Astrocyte of the hippocampus (primary cell): ENCODE data around the gene TUBA3D.
"Not testable (repeated sequence)": the region's sequence is repeated elsewhere in the genome, so short reads cannot be mapped to it uniquely, and the experiment has no call there.

Experiments
- DNase-seq: peaks from one replicate; pipeline ENCODE4 v3.0.0; 2011; ENCODE audit warnings: low read depth, low spot score

TUBA3D gene

DNA sequence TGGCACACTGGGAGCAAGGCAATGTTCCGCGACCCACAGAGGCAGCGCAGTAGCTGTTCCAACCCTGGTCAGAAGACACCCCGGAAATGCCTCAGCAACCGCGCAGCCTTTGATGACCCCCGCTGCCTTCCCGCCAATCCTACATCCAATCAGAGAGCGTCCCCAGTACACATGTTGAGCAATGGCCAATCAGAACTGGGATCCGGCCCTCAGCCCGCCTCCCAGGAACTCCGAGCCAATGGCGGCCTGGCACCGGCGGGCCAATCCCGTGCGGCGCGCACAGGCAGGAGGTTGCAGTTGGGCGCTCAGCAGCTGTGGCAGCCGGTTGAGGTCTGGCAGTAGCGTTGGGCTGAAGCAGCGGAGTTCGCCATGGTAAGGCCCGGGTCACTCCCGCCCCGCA, at the start of gene TUBA3D:
Gene TUBA3D (plus strand): TSS at position 289 of the 400 bp plus-strand sequence. CDS start 81 bp downstream, at position 370.
- no peak for DNase-seq

DNA sequence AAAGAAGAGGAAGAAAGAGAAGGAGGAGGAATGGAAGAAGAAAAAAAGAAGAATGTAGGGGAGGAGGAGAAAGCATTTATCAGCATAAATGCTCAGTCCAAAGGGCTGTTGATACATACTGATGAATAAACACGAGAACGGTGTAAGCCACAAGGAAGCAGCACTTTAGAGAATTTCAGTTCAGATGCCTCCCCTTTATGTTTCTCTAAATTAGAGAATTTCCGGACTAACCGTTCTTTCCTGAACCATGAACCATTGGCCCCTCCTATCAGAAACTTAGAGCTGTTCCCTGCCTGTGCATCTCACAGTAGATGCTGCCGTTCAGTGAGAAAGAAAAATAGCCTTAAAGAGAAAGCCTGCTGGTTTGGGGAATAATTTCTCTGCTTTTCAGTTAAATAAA, 49.2 kb upstream of the TUBA3D start:
- no peak for DNase-seq

DNA sequence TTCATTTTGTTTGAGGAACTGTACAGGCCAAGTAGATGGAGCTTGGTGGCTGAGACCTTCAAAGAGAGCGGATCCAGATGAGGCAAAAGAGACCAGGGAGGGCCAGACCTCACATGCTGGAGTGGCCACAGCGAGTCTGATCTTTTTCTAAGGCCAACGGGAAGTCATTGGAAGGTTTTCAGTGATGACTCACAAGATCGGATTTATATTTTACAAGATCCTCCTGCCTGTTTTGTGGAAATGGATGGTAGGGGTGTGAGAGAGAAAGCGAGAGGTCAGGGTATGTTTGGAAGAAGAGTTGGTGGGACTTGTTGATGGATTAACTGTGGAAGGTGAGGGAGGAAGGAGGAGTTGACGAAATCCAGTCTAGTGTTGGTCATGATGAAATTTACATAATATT, 44.6 kb upstream of the TUBA3D start:
- DNase-seq = peak; percentile 38

GRCh38 chr2:131440742-131441468, 35.0 kb upstream of the TUBA3D start:
- peak; percentile 29 for DNase-seq

DNA sequence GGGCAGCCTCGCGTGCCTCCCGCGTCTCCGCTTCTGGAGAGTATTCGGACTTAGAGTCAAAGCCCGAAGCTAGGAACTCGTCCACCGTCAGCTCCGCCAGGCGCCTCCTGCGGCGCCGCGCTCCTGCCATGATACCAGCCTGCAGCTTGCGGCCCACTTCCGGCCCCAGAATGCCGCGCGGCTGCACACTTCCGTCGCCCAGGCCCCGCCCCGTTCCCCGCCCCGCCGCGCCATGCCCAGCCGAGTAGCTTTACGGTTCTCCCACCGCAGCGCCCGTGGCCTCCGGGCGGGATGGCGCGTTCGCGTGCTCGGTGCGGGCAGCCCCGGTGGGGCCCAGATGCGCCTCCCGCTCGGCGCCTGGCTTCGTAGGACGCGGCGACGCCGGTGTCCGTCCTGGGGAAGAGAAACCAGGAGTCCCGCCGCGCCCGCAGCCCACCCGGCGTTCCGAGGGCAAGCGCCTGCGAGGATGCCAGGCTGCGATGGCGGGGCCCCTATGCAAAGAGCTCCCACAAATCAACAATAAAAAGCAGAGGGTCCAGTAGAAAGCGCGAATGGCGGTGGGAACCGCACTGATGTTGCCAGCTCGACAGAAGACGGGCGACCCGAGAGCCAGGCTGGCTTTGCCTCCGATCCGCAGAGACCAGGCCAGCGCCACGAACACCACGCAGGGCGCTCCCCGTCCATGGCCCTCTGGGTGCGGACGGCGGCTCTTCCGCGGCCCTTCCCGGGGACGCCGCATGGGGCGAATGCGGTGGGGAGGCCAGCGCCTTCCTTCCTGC, 31.0 kb upstream of the TUBA3D start:
- DNase-seq = not testable (repeated sequence)

- not testable (repeated sequence) for DNase-seq
These were observed 30.5 kb upstream of the TUBA3D start for GRCh38 chr2:131445515-131445797.

DNA sequence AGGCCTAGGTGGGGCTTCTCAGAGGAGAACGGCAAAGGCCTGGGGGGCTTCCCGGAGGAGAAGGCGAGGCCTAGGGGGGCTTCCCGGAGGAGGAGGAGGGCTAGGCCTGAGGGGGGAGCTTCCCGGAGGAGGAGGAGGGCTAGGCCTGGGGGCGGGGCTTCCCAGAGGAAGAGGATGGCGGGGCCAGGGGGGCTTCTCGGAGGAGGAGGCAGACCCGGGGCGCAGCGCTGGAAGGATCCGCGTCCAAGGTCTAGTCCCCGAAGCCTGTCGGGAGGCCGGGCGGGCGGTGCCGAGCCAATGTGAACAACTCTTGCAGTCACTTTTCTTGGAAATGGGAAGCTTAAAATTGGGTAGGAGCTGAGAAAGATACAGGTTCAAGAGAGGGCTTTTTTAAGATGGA, 30.0 kb upstream of the TUBA3D start:
- DNase-seq = no peak

- DNase-seq = not testable (repeated sequence)
These were observed 27.9 kb upstream of the TUBA3D start for GRCh38 chr2:131447981-131448380.

DNA sequence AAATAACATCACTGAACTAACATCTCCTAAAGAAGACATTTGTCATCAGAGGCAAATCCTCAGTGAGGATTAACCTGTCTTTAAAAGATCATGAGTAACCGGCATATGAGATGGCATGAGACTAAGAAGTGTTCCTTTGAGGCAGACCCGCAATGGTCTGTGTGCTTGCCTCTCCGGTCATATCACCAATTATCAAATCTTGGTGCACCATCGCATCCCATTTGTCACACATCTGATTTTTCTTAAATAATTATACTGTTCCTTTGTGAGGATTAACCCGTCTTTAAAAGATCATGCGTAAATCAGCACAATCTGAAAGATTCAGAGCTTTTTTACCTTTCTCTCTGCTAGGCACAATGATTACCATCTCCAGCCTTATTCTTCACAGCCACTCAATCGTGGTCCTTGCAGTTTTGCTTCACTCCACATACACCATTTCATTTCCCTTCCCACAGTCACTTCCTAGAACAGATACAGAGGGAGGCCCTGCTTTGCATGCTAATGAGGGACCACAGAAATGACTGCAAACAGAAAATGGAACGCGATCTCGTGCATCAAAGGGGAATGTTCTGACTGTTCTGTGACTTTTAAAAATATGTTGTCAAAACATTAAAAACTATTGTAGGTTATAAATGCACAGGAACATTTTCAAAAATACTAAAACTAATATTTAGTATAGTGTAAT, 24.5 kb upstream of the TUBA3D start:
- DNase-seq = not testable (repeated sequence)

GRCh38 chr2:131454914-131455313, 21.0 kb upstream of the TUBA3D start:
- DNase-seq = not testable (repeated sequence)

- not testable (repeated sequence) for DNase-seq
These were observed 8.2 kb upstream of the TUBA3D start for GRCh38 chr2:131467722-131468121.

GRCh38 chr2:131470944-131471343, 5.0 kb upstream of the TUBA3D start:
- DNase-seq = not testable (repeated sequence)

DNA sequence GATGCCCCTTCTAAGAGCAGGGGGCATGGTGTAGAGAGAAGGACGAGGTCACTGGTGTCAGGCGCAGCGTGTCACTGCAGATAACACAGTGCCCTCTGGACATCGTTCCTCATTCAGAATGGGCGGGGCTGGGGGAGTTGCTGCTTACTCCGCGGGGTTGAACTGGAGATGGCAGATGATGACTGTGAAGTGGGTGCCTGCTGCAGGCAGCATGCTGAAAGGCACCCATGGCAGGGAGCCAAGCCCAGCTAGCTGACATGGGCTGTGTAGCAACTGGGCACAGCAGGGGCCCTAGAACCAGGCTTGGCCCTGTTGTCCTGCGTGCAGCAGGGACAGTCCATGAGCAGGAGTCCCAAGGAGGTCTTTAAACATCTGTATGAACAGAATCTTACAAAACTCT, 4.3 kb upstream of the TUBA3D start:
- DNase-seq = not testable (repeated sequence)

- DNase-seq = not testable (repeated sequence)
These were observed 2.7 kb upstream of the TUBA3D start for GRCh38 chr2:131473266-131473665.

DNA sequence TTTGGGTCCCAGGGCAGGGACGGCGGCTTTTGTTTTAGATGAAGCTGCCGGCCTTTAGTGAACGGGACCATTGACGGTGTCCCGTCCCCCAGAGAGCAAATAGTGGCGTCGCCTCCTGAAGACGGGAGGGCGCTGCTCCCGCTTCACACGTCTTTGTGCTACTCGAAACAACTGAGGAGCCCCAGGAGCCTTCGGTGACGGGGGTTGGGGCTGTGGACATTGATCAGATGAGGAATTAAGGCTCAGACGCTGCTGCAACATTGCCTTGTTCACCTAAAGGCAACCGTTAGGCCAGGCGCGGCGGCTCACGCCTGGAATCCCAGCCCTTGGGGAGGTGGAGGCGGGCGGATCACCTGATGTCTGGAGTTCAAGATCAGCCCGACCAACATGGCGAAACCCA, 444 bp downstream of the TUBA3D start:
- DNase-seq = not testable (repeated sequence)

DNA sequence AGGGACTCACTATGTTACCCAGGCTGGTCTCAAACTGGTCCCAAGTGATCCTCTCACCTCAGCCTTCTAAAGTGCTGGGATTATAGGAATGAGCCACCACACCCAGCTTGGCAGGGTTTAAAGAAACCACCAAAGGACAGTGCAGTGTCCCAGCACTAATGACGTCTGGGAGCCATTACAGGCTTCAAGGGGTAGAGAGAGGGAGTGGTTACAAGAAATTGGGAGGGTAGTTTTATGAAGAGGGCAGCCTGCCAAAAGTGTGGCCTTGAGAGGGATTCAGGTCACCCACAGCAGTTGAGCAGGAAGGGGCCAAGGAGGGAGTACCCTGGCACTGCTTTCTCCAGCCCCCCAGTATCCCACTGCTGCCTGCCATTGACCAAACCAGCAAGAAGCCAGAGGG, 1.3 kb downstream of the TUBA3D start:
- not testable (repeated sequence) for DNase-seq

- not testable (repeated sequence) for DNase-seq
These were observed 2.3 kb downstream of the TUBA3D start for GRCh38 chr2:131478074-131478849.

GRCh38 chr2:131478850-131479461, 3.0 kb downstream of the TUBA3D start:
- DNase-seq = not testable (repeated sequence)

DNA sequence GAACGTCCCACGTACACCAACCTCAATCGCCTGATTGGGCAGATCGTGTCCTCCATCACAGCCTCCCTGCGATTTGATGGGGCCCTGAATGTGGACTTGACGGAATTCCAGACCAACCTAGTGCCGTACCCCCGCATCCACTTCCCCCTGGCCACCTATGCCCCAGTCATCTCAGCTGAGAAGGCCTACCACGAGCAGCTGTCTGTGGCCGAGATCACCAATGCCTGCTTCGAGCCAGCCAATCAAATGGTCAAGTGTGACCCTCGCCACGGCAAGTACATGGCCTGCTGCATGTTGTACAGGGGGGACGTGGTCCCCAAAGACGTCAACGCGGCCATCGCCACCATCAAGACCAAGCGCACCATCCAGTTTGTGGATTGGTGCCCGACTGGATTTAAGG, 4.4 kb downstream of the TUBA3D start:
- DNase-seq = not testable (repeated sequence)

DNA sequence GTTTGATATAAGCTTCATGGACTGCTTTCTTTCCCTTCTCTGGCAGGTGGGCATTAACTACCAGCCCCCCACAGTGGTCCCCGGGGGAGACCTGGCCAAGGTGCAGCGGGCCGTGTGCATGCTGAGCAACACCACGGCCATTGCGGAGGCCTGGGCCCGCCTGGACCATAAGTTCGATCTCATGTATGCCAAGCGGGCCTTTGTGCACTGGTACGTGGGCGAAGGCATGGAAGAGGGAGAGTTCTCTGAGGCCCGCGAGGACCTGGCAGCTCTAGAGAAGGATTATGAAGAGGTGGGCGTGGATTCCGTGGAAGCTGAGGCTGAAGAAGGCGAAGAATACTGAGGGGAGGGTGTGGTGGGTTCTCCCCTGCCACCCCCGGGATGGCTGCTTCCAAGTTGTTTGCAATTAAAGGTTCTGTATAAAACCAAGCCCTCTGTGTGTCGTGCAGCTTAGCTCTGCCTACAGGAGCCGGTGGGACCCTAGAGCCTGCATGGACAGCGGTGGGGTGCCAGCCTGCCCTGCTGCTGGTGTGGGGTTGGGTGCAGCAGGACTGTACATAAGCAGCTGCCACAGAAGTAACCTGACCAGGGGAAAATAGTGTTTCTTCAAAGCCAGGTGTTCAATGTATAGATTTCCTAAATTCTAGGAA, 6.7 kb downstream of the TUBA3D start:
- not testable (repeated sequence) for DNase-seq
